Measurements from ENCODE around the gene ZDHHC16.
"Not testable (repeated sequence)": the region's sequence is repeated elsewhere in the genome, so short reads cannot be mapped to it uniquely, and the experiment has no call there.

ZDHHC16 gene

DNA sequence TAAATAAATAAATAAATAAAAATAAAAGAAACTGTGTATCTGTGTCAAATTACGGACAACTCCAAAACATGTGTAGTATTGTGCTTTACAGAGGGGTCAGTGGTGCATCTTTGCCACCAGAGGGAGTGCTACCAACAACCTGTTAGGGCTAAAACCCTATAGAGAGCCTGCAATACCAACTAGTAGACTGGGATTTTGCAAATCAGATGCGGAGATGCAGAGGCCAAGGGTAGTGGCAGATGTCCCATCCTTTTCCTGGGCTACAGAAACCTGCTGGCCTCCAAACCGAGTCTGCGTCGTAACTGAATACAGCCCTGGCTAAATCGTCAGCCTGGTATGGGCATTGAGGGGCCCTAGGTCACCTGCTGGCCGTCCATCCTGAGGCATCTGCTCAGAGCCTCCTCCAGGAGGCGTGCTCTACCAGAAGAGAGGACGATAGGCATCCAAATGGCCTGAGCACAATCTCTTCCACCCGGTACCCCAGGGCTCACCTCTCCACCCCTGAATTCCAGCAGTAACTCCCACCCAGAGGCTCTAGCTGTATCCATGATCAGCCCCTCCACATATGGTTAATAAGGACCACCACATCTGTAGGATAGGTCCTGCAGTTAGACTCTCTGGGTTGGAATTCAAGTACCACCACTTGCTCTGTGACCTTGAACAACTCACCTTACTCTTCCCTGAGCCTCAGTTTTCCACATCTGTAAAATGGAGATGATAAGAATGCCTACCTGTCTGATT is 38.6 kb upstream of the ZDHHC16 start:
- TF ChIP-seq, protein P1, sequence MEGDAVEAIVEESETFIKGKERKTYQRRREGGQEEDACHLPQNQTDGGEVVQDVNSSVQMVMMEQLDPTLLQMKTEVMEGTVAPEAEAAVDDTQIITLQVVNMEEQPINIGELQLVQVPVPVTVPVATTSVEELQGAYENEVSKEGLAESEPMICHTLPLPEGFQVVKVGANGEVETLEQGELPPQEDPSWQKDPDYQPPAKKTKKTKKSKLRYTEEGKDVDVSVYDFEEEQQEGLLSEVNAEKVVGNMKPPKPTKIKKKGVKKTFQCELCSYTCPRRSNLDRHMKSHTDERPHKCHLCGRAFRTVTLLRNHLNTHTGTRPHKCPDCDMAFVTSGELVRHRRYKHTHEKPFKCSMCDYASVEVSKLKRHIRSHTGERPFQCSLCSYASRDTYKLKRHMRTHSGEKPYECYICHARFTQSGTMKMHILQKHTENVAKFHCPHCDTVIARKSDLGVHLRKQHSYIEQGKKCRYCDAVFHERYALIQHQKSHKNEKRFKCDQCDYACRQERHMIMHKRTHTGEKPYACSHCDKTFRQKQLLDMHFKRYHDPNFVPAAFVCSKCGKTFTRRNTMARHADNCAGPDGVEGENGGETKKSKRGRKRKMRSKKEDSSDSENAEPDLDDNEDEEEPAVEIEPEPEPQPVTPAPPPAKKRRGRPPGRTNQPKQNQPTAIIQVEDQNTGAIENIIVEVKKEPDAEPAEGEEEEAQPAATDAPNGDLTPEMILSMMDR (IDR thresholded peaks at IDR 0.05; ENCODE audit: extremely low read depth, insufficient read depth, missing control alignments): peak; percentile 85
- in situ Hi-C loops (cut with MboI; ENCODE audit: low pct_unique_long_range_greater_than_20kb, low sequenced_read_pairs, unreplicated experiment): no loop called here
- peak; percentile 74 for DNase-seq (ENCODE audit: low spot score)

DNA sequence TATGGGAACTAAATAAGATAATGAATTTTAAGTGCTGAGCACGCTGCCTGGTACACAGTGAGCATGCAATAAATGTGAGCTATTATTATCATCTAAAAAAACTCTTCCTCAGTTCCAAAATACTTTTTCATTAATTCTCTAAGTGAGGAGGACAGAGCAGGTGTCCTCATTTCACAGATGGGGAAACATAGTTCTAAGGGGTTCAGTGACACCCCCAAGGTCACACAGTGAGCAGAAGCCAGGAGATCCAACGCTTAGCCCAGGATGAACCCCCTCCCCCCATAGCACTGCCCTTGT is 38.1 kb upstream of the ZDHHC16 start:
- TF ChIP-seq, protein P1 (IDR thresholded peaks at IDR 0.05; ENCODE audit: extremely low read depth, insufficient read depth, missing control alignments): no peak
- no peak for DNase-seq (ENCODE audit: low spot score)
- in situ Hi-C loops (cut with MboI; ENCODE audit: low pct_unique_long_range_greater_than_20kb, low sequenced_read_pairs, unreplicated experiment): no loop called here

DNA sequence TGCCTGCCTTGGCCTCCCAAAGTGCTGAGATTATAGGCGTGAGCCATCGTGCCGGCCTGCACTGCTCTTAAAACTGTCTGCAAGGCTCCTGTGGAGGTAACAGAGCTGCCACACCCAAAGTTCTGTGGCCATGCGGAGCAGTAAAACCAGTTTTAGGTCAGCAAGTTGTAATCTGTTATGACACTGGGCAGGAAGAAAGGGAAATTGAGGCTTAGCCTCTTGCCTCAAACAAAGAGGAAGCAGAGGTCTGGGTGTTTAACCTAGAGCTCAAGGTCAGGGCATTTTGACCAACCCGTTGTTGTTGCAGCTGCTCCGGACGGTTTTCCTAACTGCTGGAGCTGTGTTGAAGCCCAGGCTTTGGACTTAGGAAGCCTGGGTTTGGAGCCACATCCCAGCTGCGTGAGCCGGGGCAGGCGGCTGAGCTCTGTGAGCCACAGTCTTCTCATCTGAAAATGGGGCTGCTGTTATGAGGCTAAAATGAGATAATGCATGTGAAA is 37.4 kb upstream of the ZDHHC16 start:
- no peak for DNase-seq (ENCODE audit: low spot score)
- in situ Hi-C loops (cut with MboI; ENCODE audit: low pct_unique_long_range_greater_than_20kb, low sequenced_read_pairs, unreplicated experiment): no loop called here
- TF ChIP-seq, protein P1 (IDR thresholded peaks at IDR 0.05; ENCODE audit: extremely low read depth, insufficient read depth, missing control alignments): no peak

DNA sequence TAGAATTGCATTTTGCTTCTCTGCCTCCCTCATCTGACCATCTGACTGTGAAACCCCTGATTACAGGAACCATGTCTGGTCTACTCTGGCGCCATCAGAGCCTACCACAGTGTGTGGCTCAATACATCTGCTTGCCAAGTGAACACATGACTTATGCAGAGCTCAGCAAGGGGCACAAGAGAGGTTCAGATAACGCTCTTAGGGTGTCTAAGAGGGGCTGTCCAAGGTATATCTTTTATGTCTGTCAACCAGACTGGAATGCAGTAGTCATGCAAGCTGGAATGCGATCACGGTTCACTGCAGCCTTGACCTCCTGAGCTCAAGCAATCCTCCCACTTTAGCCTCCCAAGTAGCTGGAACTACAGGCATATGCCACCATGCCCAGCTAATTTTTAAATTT is 34.6 kb upstream of the ZDHHC16 start:
- TF ChIP-seq, protein P1 (IDR thresholded peaks at IDR 0.05; ENCODE audit: extremely low read depth, insufficient read depth, missing control alignments): no peak
- no peak for DNase-seq (ENCODE audit: low spot score)
- in situ Hi-C loops (cut with MboI; ENCODE audit: low pct_unique_long_range_greater_than_20kb, low sequenced_read_pairs, unreplicated experiment): no loop called here

DNA sequence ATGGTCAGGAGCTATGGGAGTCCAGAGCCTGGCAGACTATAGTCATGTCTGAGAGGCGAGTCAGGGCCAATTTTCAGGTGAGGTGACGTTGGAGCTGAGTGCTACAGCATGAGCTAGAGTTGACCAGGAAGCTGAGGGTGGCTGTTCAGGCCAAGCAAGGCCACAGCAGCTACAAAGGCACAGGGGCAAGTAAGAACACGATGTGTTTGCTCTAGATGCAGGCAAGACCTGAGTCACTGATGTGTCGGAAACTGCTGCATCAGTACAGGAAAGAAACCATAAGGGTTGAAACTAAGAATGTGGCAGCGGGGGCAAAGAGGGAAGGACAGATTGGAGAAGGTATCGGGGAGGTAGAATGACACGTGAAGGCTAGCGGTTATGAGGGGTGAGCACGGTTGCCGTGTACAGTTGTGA is 33.1 kb upstream of the ZDHHC16 start:
- TF ChIP-seq, protein P1 (IDR thresholded peaks at IDR 0.05; ENCODE audit: extremely low read depth, insufficient read depth, missing control alignments): no peak
- in situ Hi-C loops (cut with MboI; ENCODE audit: low pct_unique_long_range_greater_than_20kb, low sequenced_read_pairs, unreplicated experiment): no loop called here
- no peak for DNase-seq (ENCODE audit: low spot score)

DNA sequence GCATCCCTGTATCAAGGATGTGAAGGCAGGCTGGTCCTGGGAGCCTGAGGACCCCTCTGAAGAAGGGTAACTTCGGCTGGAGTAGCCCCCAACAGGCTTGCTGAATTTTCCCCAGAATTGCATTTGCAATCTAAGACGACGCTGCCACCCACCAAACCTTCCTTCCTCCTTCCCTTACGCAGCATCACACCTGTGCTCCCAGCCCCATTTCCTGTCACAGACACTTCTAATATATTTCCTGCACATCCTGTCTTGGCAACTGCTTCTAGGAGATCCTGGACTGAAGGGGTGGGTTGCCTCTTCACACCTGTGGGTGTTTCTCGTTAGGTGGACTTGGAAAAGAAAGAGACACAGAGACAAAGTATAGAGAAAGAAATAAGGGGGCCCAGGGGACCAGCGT is 29.4 kb upstream of the ZDHHC16 start:
- DNase-seq (ENCODE audit: low spot score): no peak
- in situ Hi-C loops (cut with MboI; ENCODE audit: low pct_unique_long_range_greater_than_20kb, low sequenced_read_pairs, unreplicated experiment): no loop called here
- TF ChIP-seq, protein P1 (IDR thresholded peaks at IDR 0.05; ENCODE audit: extremely low read depth, insufficient read depth, missing control alignments): no peak

DNA sequence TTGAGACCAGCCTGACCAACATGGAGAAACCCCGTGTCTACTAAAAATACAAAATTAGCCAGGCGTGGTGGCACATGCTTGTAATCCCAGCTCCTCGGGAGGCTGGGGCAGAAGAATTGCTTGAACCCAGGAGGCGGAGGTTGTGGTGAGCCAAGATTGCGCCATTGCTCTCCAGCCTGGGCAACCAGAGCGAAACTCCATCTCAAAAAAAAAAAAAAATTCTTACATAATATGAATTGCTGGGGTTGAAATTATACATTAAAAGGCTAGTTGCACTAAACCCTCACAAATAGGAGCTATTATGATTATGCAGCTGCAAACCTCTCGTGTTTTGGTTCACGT is 22.2 kb upstream of the ZDHHC16 start:
- in situ Hi-C loops (cut with MboI; ENCODE audit: low pct_unique_long_range_greater_than_20kb, low sequenced_read_pairs, unreplicated experiment); DNase-seq (ENCODE audit: low spot score): not testable (repeated sequence)

Data from GM13977 (cell line).